GM19328 (cell line): Measurements from ENCODE around the gene DNAJC6.
"Not testable (repeated sequence)": the region's sequence is repeated elsewhere in the genome, so short reads cannot be mapped to it uniquely, and the experiment has no call there.

ENCODE experiments used
- ATAC-seq: cut with Tn5 transposase; IDR thresholded peaks from one replicate; pipeline ENCODE4 v1.9.1; 2021; ENCODE audit warnings: mild to moderate bottlenecking, moderate library complexity; ENCODE audit not compliant: unreplicated experiment

DNAJC6 gene

DNA sequence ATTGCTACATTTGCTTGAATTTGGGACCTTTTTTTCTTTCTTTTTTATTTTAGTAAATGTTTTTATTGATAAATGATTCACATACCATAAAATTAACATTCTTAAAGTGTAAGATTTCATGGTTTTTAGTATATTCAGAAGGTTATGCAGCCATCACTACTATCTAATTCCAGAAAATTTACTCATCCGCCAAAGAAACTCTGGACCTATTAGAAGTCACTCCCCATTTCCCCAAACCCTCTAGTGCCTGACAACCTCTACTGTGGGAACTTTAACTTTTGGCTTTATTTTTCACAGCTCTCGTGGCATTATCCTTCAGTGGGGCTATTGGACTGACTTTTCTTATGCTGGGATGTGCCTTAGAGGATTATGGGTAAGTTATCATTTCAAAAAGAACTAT, 115.7 kb downstream of the DNAJC6 start:
- ATAC-seq, result no peak

GRCh38 chr1:65425697-65426096, 116.4 kb downstream of the DNAJC6 start:
- ATAC-seq, result no peak

DNA sequence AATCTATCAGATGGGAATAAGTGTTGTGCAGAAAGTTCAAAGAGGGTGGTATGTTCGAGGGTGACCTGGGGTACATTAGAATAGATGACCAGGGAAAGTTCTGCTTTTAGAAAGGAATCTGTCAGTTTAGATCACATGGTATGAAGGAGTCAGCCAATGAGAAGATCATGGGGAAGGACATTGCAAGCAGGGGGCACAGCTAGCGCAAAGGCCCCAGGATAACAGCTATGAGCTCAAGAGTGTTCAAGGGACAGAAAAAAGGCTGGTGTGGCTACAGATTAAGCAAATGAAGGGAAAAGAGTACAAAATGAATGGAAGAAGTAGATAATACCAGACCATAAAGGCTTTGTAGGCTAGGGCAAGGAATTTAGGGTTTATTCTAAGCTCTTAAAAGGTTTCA, 119.7 kb downstream of the DNAJC6 start:
- no peak for ATAC-seq

- ATAC-seq, result no peak
Measured at GRCh38 chr1:65429806-65430205, 120.5 kb downstream of the DNAJC6 start.

- no peak for ATAC-seq
Measured at GRCh38 chr1:65431111-65431705, 121.9 kb downstream of the DNAJC6 start.

- no peak for ATAC-seq
Measured at GRCh38 chr1:65432918-65433317, 123.6 kb downstream of the DNAJC6 start.

- ATAC-seq, result no peak
Measured at GRCh38 chr1:65434255-65434654, 124.9 kb downstream of the DNAJC6 start.

- no peak for ATAC-seq
Measured at GRCh38 chr1:65434760-65435159, 125.4 kb downstream of the DNAJC6 start.

GRCh38 chr1:65435987-65436386, 126.6 kb downstream of the DNAJC6 start:
- no peak for ATAC-seq

GRCh38 chr1:65437616-65438015, 128.3 kb downstream of the DNAJC6 start:
- no peak for ATAC-seq

DNA sequence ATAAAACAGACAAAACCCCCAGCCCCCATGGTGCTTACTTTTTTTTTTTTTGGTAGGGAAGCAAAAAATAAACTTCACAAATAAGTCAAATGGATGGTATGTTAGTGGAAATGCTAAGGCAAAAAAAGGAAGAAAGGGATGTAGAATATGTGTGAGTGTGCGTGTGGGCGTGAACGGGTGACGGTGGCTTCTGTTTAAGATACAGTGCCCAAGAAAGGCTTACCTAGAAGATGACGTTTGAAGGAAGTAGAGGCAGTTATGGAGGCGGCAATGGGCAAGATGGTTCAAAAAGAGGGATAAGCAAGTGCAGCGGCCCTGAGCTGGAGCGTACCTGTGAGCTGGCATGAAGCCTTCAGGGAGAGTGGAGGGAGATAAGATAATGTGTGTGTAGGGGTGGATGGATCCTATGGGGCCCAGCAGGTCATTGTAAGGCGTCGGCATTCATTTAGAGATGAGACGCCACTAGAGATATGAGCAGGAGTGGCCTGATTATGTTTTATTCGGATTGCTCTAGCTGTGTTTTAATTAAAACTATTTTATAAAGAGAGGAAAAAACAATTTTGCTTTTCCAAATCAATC, 131.1 kb downstream of the DNAJC6 start:
- no peak for ATAC-seq

DNA sequence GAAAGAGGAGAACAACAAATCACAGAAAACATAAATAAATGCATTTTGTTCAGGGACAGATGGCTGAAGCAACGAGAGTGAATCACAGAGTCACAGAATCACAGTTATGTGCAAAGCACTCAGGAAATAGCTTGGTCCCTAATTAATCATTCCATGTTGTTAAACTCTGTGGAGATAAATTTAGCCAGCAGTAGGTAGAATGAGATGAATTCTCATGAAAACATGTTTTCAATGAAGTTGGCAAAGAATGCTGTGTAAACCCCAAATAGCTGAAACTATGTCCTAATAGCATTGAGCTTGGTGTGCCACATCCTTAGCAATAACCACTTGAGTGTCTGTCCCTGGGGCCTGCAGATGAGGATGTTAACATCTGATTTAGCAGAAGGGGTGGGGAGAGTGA, 131.6 kb downstream of the DNAJC6 start:
- no peak for ATAC-seq

GRCh38 chr1:65441464-65441863, 132.1 kb downstream of the DNAJC6 start:
- no peak for ATAC-seq

- ATAC-seq, result no peak
Measured at GRCh38 chr1:65442442-65442841, 133.1 kb downstream of the DNAJC6 start.

- ATAC-seq, result no peak
Measured at GRCh38 chr1:65443647-65444046, 134.3 kb downstream of the DNAJC6 start.

DNA sequence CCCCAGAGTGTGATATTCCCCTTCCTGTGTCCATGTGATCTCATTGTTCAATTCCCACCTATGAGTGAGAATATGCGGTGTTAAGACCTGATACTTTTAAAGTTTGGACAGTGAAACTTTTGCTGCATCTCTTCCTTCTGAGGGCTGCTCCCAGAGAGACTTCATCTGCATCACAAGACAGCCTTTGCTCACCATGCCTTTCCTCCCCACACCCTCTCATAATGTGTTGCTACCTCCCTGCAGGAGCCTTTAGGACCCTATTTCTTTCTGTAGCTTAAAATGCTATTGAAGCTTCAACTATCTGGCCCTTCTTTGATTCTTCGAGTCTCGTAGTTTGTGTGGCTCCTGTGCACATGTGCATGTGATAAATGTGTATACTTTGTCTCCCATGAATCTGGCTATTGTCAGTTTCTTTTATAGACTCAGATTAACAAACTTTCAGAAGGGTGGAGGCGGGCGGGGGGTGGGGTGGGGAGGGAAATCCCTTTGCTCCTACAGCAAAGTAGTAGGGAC, 134.8 kb downstream of the DNAJC6 start:
- no peak for ATAC-seq

DNA sequence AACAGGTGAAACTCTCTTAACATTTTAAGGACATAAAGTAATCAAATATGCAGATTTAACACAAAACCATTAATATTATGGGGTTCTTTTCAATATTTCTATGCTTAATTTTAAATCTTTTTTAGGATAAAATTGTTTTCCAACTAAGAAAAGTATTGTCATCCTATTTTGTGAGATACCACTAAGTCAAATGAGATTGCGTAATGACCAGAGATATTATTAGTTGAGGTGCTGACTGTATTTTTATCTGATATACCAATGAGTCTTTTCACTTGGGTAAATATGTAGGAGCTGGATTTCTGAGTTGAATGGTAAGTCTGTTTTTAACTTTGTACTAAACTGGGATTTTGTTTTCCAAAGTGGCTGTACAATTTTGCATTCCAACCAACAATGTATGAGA, 136.5 kb downstream of the DNAJC6 start:
- ATAC-seq, result no peak

GRCh38 chr1:65449214-65449823, 140.0 kb downstream of the DNAJC6 start:
- no peak for ATAC-seq

- not testable (repeated sequence) for ATAC-seq
Measured at GRCh38 chr1:65455678-65456077, 146.3 kb downstream of the DNAJC6 start.

DNA sequence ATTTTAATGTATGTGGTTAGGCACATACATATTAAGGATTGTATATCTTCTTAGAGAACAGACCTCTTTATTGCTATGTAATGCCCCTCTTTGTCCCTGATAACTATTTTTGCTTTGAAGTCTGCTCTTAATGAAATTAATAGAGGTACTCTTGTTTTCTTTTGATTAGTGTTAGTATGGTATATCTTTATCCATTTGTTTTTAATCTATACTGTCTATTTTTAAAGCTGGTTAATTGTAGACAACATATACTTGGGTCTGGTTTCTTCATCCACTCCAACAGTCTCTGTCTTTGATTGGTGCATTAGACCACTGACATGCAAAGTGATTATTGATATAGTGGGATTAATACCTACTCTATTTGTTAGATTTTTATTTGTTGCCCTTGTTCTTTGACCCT, 147.1 kb downstream of the DNAJC6 start:
- no peak for ATAC-seq

GRCh38 chr1:65457868-65458267, 148.5 kb downstream of the DNAJC6 start:
- ATAC-seq, result no peak

- no peak for ATAC-seq
Measured at GRCh38 chr1:65458730-65459396, 149.5 kb downstream of the DNAJC6 start.
